K562 (cell line): ENCODE results near the gene BTBD1. TPM values are rescaled to one million over a fixed set of nuclear protein-coding genes. Genes with fewer than 3 reads are reported as not detected.

ENCODE experiments used
- CHD7 ChIP-seq: fragments of 200-600 bp; sonication (generic); IDR thresholded peaks from one replicate; pipeline ENCODE4 v1.6.1; 2012; ENCODE audit warnings: mild to moderate bottlenecking, low read depth, low read length, inconsistent platforms
- CREB3 ChIP-seq: fragments of 450-650 bp; conservative IDR thresholded peaks from 2 replicates; pipeline ENCODE4 v1.6.1; 2016; ENCODE audit warnings: missing genetic modification characterization, low read depth, mild to moderate bottlenecking, missing compliant biosample characterization, moderate library complexity
- ETV6 ChIP-seq, 3 experiments: fragments of 150-350 bp in 1 of 3; sonication (generic) in 1 of 3; formaldehyde crosslinking in 1 of 3; IDR thresholded peaks; 2 replicates each; pipeline versions ENCODE4 v1.6.1 to v1.8.0; 2014 to 2022; ENCODE audit warnings: borderline replicate concordance in 2 of 3, low read depth in 2 of 3, antibody characterized with exemption in 1 of 3, low read length in 1 of 3, mild to moderate bottlenecking in 1 of 3, missing genetic modification reagents in 1 of 3
- HMG20A ChIP-seq: fragments of 450-650 bp; formaldehyde crosslinking; conservative IDR thresholded peaks from 2 replicates; pipeline ENCODE4 v1.4.0; 2020; ENCODE audit warnings: mild to moderate bottlenecking, mixed read lengths
- SMAD1 ChIP-seq: fragments of 150-350 bp; IDR thresholded peaks from 2 replicates; pipeline ENCODE4 v1.6.1; 2014; ENCODE audit warnings: low read length, low read depth; ENCODE audit not compliant: partially characterized antibody
- SMAD3 ChIP-seq: fragments of 450-650 bp; formaldehyde crosslinking; conservative IDR thresholded peaks from 2 replicates; pipeline ENCODE4 v1.4.0; 2020; ENCODE audit warnings: mild to moderate bottlenecking
- THRAP3 ChIP-seq: fragments of 450-650 bp; IDR thresholded peaks from 2 replicates; pipeline ENCODE4 v1.6.1; 2016; ENCODE audit warnings: mild to moderate bottlenecking, inconsistent platforms, borderline replicate concordance
- ZKSCAN8 ChIP-seq: fragments of 200-800 bp; sonication (Bioruptor generic); IDR thresholded peaks from 2 replicates; pipeline ENCODE4 v1.6.1; 2016; ENCODE audit warnings: missing genetic modification characterization, missing compliant biosample characterization
- ZNF518B ChIP-seq: fragments of 250-450 bp; sonication (Bioruptor Pico); IDR thresholded peaks from 2 replicates; pipeline ENCODE4 v1.5.0; 2021; ENCODE audit warnings: mild to moderate bottlenecking, moderate library complexity
- ZNF583 ChIP-seq: fragments of 250-450 bp; sonication (Bioruptor Pico); IDR thresholded peaks from 2 replicates; pipeline ENCODE4 v1.4.0; 2020
- polyA plus RNA-seq, 8 experiments: library from polyadenylated mRNA; depleted of rRNA in 4 of 8; stranded (reverse) in 5 of 8; unstranded in 3 of 8; fragments of >200 nt; fragmentation: Nextera tagmentation in 2 of 8; fragmentation: Illumina TruSeq in 1 of 8; extraction: Ambion mirVana in 2 of 8; extraction: Trizol in 1 of 8; gene quantifications; 2 replicates each; pipeline versions ENCODE4 v1.2.1 to v1.2.3, GENCODE V29; 2011 to 2014; ENCODE audit warnings: inconsistent platforms in 1 of 8, missing spikeins in 1 of 8
- total RNA-seq, 7 experiments: library from RNA; depleted of rRNA in 6 of 7; stranded (reverse); fragments of >200 nt in 6 of 7; fragmentation: Illumina TruSeq in 2 of 7; extraction: Trizol in 2 of 7; gene quantifications; 2 replicates each; pipeline versions ENCODE4 v1.2.1 to v1.2.3, GENCODE V29; 2011 to 2021; ENCODE audit warnings: low replicate concordance in 1 of 7

Gene BTBD1
- total and polyA plus RNA-seq, 9 of the 15 experiments (the other 6 are each of a cell fraction or from before 2014, with no cell fraction given) = 19.4 to 106 (median 90.4) TPM

- TF ChIP-seq ZNF518B (CRISPR knock-in tag) (no peak), ETV6 (IDR thresholded peaks at IDR 0.05; ENCODE audit: borderline replicate concordance in 1 of 2, low read depth in 2 of 2, low read length in 1 of 2) (no peak), ETV6 (CRISPR knock-in tag; IDR thresholded peaks at IDR 0.05; ENCODE audit: borderline replicate concordance) (no peak), ZNF583 (CRISPR knock-in tag) (no peak), SMAD1 (peak; percentile 33), SMAD3 (no peak), CREB3 (tag) (peak; percentile 79), THRAP3 (0 out of 2 replicates have a peak, but pooled peaks have one; percentile 49), CHD7 (no peak), HMG20A (no peak), ZKSCAN8 (no peak)
These were observed 81.2 kb downstream of the BTBD1 start, which contains the start of gene RAMAC (continued) for GRCh38 chr15:82985688-82986441.
